ENCODE measurements around the gene TTLL1.
"Not testable (repeated sequence)": the region's sequence is repeated elsewhere in the genome, so short reads cannot be mapped to it uniquely, and the experiment has no call there.

TTLL1 gene

GRCh38 chr22:43036282-43036829, 52.8 kb downstream of the TTLL1 start:
- DNase-seq (ENCODE audit: low read depth, low spot score), result no peak
- Histone ChIP-seq H3K4me1 (ENCODE audit: control insufficient read depth, insufficient read depth, low read length) (no peaks in the 10 kb centered on the region), H3K27ac (ENCODE audit: low read length) (no peak overlapping the region), H3K27me3 (ENCODE audit: control insufficient read depth, insufficient read depth, low read length) (no peaks in the 10 kb centered on the region), H3K36me3 (ENCODE audit: control insufficient read depth, insufficient read depth, low read length) (no peaks in the 10 kb centered on the region), H3K9me3 (ENCODE audit: control insufficient read depth, insufficient read depth, low read length) (no peaks in the 10 kb centered on the region), H3K4me3 (ENCODE audit: low read length) (no peak overlapping the region)
- whole genome bisulfite sequencing (ENCODE audit: insufficient coverage, insufficient read length), result no CpG with 5 or more reads among the region's 19 CpGs

- no peaks in the 10 kb centered on the region for H3K27me3 ChIP-seq (ENCODE audit: control insufficient read depth, insufficient read depth, low read length)
- no peaks in the 10 kb centered on the region for H3K36me3 ChIP-seq (ENCODE audit: control insufficient read depth, insufficient read depth, low read length)
- H3K9me3 ChIP-seq (ENCODE audit: control insufficient read depth, insufficient read depth, low read length), result no peaks in the 10 kb centered on the region
- DNase-seq (ENCODE audit: low read depth, low spot score), result no peak
- no CpG with 5 or more reads among the region's 9 CpGs for WGBS (ENCODE audit: insufficient coverage, insufficient read length)
- H3K27ac ChIP-seq (ENCODE audit: low read length), result no peak overlapping the region
- no peaks in the 10 kb centered on the region for H3K4me1 ChIP-seq (ENCODE audit: control insufficient read depth, insufficient read depth, low read length)
- H3K4me3 ChIP-seq (ENCODE audit: low read length), result no peak overlapping the region
These were observed 53.9 kb downstream of the TTLL1 start for GRCh38 chr22:43035250-43035649.

GRCh38 chr22:43031617-43032016, 57.6 kb downstream of the TTLL1 start:
- no peaks in the 10 kb centered on the region for H3K36me3 ChIP-seq (ENCODE audit: control insufficient read depth, insufficient read depth, low read length)
- no CpG with 5 or more reads among the region's 3 CpGs for WGBS (ENCODE audit: insufficient coverage, insufficient read length)
- no peaks in the 10 kb centered on the region for H3K9me3 ChIP-seq (ENCODE audit: control insufficient read depth, insufficient read depth, low read length)
- DNase-seq (ENCODE audit: low read depth, low spot score), result no peak
- no peaks in the 10 kb centered on the region for H3K27me3 ChIP-seq (ENCODE audit: control insufficient read depth, insufficient read depth, low read length)
- H3K4me3 ChIP-seq (ENCODE audit: low read length), result no peak overlapping the region
- H3K27ac ChIP-seq (ENCODE audit: low read length), result no peak overlapping the region
- H3K4me1 ChIP-seq (ENCODE audit: control insufficient read depth, insufficient read depth, low read length), result no peaks in the 10 kb centered on the region

DNA sequence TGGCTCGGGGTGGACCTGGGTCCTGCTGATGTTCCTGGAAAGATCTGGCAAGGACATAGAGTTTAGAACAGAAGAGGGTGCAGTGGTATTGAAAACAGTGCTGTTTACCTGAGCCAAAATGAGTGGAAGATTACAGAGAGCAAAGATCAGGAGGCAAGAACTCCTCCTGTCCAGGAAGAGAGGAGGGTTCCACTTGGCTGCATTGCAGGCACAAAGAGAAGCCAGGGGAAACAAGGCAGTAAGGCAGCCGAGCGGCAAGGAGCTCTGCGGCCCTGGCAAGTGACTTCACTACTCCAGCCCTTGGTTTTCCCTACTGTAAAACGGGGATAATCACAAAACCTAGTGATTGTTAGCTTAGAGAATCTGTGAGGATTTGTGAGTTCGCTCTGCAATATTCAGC, 70.6 kb downstream of the TTLL1 start:
- no CpG with 5 or more reads among the region's 6 CpGs for WGBS (ENCODE audit: insufficient coverage, insufficient read length)
- Histone ChIP-seq H3K9me3 (ENCODE audit: control insufficient read depth, insufficient read depth, low read length) (no peaks in the 10 kb centered on the region), H3K4me1 (ENCODE audit: control insufficient read depth, insufficient read depth, low read length) (0 out of 2 replicates have a peak, but pooled peaks cover 2% of the 10 kb centered on the region), H3K27ac (ENCODE audit: low read length) (no peak overlapping the region), H3K4me3 (ENCODE audit: low read length) (no peak overlapping the region), H3K36me3 (ENCODE audit: control insufficient read depth, insufficient read depth, low read length) (no peaks in the 10 kb centered on the region), H3K27me3 (ENCODE audit: control insufficient read depth, insufficient read depth, low read length) (no peaks in the 10 kb centered on the region)
- no peak for DNase-seq (ENCODE audit: low read depth, low spot score)

DNA sequence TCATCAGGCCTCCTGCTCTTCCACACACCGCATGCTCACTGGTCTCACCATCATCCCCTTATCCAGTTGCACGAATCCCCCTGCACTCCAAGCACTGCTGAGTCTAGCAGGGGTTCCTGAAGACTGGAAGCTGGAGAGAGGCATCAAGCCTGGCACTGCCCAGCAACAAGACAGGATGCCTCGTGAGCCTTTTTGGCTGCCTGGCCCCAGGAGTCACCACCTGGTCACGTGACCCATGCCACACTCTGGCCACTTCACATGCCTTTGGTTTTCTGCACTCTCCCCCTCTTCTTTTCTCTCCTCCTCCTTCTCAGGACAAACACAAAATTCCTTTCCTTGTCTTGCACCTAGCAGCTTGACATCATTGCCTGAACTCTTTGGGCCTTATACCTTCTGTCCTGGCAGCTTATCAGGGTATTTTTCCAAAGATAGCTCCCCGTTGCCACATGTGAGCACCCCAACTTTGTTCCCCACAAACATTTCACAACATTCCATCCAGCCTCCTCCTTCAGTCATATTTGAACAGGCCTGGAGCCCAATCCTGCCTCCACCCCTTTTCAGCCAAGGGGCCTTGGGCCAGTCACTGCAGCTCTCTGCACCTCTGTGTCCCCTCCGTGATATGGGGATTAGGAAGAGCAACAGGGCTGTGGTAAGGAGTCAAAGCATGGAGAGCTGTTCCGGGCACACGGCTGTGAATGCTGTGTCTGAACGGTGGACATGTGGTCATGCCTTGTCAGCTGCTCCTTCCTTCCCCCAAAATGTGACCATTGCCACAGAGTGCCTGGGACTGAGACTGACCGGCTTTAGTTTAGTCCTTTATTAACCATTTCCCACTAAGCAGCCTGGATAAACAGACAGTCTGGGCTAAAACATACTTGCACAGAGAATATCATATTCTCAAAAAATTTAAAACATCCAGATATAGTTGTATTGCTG, 71.4 kb downstream of the TTLL1 start:
- Histone ChIP-seq H3K4me1 (ENCODE audit: control insufficient read depth, insufficient read depth, low read length) (peaks cover 4% of the 10 kb centered on the region; the same call in 1 of the 2 replicates), H3K27me3 (ENCODE audit: control insufficient read depth, insufficient read depth, low read length) (no peaks in the 10 kb centered on the region), H3K9me3 (ENCODE audit: control insufficient read depth, insufficient read depth, low read length) (no peaks in the 10 kb centered on the region), H3K4me3 (ENCODE audit: low read length) (no peak overlapping the region), H3K27ac (ENCODE audit: low read length) (no peak overlapping the region), H3K36me3 (ENCODE audit: control insufficient read depth, insufficient read depth, low read length) (no peaks in the 10 kb centered on the region)
- WGBS (ENCODE audit: insufficient coverage, insufficient read length), result no CpG with 5 or more reads among the region's 10 CpGs
- no peak for DNase-seq (ENCODE audit: low read depth, low spot score)

DNA sequence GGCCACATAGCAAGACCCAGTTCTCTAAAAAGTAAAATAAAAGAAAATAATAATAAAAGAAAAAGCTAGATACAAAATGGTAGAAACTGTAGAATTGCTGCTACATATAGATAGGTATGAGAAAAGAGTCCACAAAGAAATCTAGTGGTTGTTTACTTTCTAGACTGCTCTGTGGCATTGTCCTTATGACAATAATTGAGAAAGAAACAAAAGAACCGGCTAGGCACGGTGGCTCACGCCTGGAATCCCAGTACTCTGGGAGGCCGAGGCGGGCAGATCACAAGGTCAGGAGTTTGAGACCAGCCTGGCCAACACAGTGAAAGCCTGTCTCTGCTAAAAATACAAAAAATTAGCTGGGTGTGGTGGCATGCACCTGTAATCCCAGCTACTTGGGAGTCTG, 73.0 kb downstream of the TTLL1 start:
- no CpG with 5 or more reads among the region's 5 CpGs for WGBS (ENCODE audit: insufficient coverage, insufficient read length)
- H3K27me3 ChIP-seq (ENCODE audit: control insufficient read depth, insufficient read depth, low read length); H3K4me3 ChIP-seq (ENCODE audit: low read length); H3K27ac ChIP-seq (ENCODE audit: low read length); H3K36me3 ChIP-seq (ENCODE audit: control insufficient read depth, insufficient read depth, low read length); DNase-seq (ENCODE audit: low read depth, low spot score); H3K4me1 ChIP-seq (ENCODE audit: control insufficient read depth, insufficient read depth, low read length); H3K9me3 ChIP-seq (ENCODE audit: control insufficient read depth, insufficient read depth, low read length): not testable (repeated sequence)

- Histone ChIP-seq H3K9me3 (ENCODE audit: control insufficient read depth, insufficient read depth, low read length) (no peaks in the 10 kb centered on the region), H3K4me1 (ENCODE audit: control insufficient read depth, insufficient read depth, low read length) (peaks cover 4% of the 10 kb centered on the region; the same call in 1 of the 2 replicates), H3K27ac (ENCODE audit: low read length) (no peak overlapping the region), H3K4me3 (ENCODE audit: low read length) (peak overlapping the region; percentile 26; the same call in 1 of the 2 replicates), H3K27me3 (ENCODE audit: control insufficient read depth, insufficient read depth, low read length) (no peaks in the 10 kb centered on the region), H3K36me3 (ENCODE audit: control insufficient read depth, insufficient read depth, low read length) (no peaks in the 10 kb centered on the region)
- no CpG with 5 or more reads among the region's 5 CpGs for WGBS (ENCODE audit: insufficient coverage, insufficient read length)
- no peak for DNase-seq (ENCODE audit: low read depth, low spot score)
These were observed 73.5 kb downstream of the TTLL1 start for GRCh38 chr22:43015677-43016042.

DNA sequence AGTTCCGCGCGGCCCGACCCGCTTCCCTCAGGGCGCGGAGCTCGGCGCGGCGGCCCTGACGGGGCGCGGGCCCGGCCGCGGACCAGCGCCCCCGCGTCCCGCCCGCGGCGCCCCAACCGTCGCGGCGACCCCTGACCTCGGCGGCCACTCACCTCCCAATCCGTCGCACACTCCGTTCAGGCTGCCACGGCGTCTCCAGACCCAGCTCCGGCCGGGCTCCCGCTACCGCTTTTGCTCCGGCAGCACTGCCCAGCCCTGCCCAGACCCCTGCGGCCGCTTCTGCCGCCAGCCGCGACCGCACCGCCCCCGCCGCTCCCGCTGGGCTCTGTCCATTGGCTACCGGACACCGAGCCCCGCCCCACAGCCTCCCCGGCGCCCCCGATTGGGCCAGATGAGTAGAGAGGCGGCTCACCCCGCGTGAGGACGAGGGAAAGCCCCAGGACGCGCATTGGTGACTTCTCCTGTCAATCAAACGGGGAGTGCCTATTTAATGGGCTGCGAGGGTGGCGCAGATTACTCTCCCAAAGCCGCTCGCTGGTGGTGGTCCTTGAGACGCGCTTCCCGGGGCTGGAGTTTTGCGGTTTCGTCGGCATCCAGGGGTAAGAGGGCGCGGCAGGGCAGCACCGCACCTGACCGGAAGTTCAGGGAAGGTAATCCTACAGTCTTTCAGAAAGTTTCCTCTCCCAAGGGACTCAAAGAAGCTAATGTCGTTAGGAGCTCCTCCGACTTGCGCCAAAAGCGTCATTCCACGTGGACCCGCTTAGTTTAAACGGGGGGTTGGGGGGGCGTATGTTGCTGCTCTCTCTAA, 74.1 kb downstream of the TTLL1 start, which contains the start of gene PACSIN2:
TSS of gene PACSIN2 (minus strand) at position 281 of the 808 bp plus-strand sequence. CDS start 103,069 bp downstream, outside the sequence.
- no CpG with 5 or more reads among the region's 85 CpGs for WGBS (ENCODE audit: insufficient coverage, insufficient read length)
- DNase-seq (ENCODE audit: low read depth, low spot score), result peak; percentile 83

GRCh38 chr22:43014316-43014868, 74.8 kb downstream of the TTLL1 start:
- WGBS (ENCODE audit: insufficient coverage, insufficient read length), result no CpG with 5 or more reads among the region's 39 CpGs
- Histone ChIP-seq H3K4me1 (ENCODE audit: control insufficient read depth, insufficient read depth, low read length) (peaks cover 4% of the 10 kb centered on the region; the same call in 1 of the 2 replicates), H3K27ac (ENCODE audit: low read length) (no peak overlapping the region), H3K36me3 (ENCODE audit: control insufficient read depth, insufficient read depth, low read length) (no peaks in the 10 kb centered on the region), H3K4me3 (ENCODE audit: low read length) (peak overlapping the region; percentile 50), H3K27me3 (ENCODE audit: control insufficient read depth, insufficient read depth, low read length) (no peaks in the 10 kb centered on the region), H3K9me3 (ENCODE audit: control insufficient read depth, insufficient read depth, low read length) (no peaks in the 10 kb centered on the region)
- DNase-seq (ENCODE audit: low read depth, low spot score), result no peak

More for the DNA sequence above, 74.1 kb downstream of the TTLL1 start, which contains the start of gene PACSIN2:
- H3K4me3 ChIP-seq (ENCODE audit: low read length), result peak within 1 kb of the TSS; percentile 50
- no peaks in the 10 kb centered on the region for H3K36me3 ChIP-seq (ENCODE audit: control insufficient read depth, insufficient read depth, low read length)
- H3K27ac ChIP-seq (ENCODE audit: low read length), result no peak within 1 kb of the TSS
- H3K27me3 ChIP-seq (ENCODE audit: control insufficient read depth, insufficient read depth, low read length), result no peaks in the 10 kb centered on the region
- peaks cover 4% of the 10 kb centered on the region; the same call in 1 of the 2 replicates for H3K4me1 ChIP-seq (ENCODE audit: control insufficient read depth, insufficient read depth, low read length)
- no peaks in the 10 kb centered on the region for H3K9me3 ChIP-seq (ENCODE audit: control insufficient read depth, insufficient read depth, low read length)
